LNCaP clone FGC (cell line): Measurements from ENCODE around the gene ELF3.

Experiments
- DNase-seq: peaks from one replicate; pipeline ENCODE4 v3.0.0-alpha.2; 2011; ENCODE audit warnings: low read depth
- H3K4me3 ChIP-seq: 2 replicates; pipeline ENCODE4 v1.5.1; 2011; ENCODE audit warnings: mild to moderate bottlenecking, low read depth, low read length, control low read depth
- CTCF ChIP-seq: IDR thresholded peaks from 2 replicates; pipeline ENCODE4 v1.5.1; 2012; ENCODE audit warnings: mild to moderate bottlenecking; ENCODE audit not compliant: control insufficient read depth, insufficient read depth; ENCODE audit errors: extremely low read depth

The ELF3 gene

GRCh38 chr1:202007304-202007703 is 3.1 kb upstream of the ELF3 start:
- no peak for TF ChIP-seq CTCF

GRCh38 chr1:202007805-202008489 is 2.4 kb upstream of the ELF3 start:
- DNase-seq = peak; percentile 67
- H3K4me3 ChIP-seq = peak overlapping the region; percentile 51
- no peak for TF ChIP-seq CTCF

More at GRCh38 chr1:202007304-202007703, 3.1 kb upstream of the ELF3 start:
- peak overlapping the region; percentile 51 for H3K4me3 ChIP-seq
- DNase-seq = no peak

- TF ChIP-seq CTCF = peak; percentile 86
- peak overlapping the region; percentile 97 for H3K4me3 ChIP-seq
- DNase-seq = no peak
These were observed 834 bp upstream of the ELF3 start for GRCh38 chr1:202009326-202010179.

GRCh38 chr1:202011994-202012393 is 1.6 kb downstream of the ELF3 start:
- no peak for TF ChIP-seq CTCF
- no peak for DNase-seq
- H3K4me3 ChIP-seq = peak overlapping the region; percentile 97

GRCh38 chr1:202012544-202013478 is 2.4 kb downstream of the ELF3 start:
- TF ChIP-seq CTCF = no peak
- H3K4me3 ChIP-seq = no peak overlapping the region
- DNase-seq = no peak

GRCh38 chr1:202013603-202014002 is 3.2 kb downstream of the ELF3 start:
- no peak overlapping the region for H3K4me3 ChIP-seq
- no peak for DNase-seq
- TF ChIP-seq CTCF = no peak
